ENCODE results near the gene CEP76. TPM values are rescaled to one million over a fixed set of nuclear protein-coding genes. Genes with fewer than 3 reads are reported as not detected.

Gene CEP76
- polyA plus RNA-seq, 3 donors, result 2.7 to 3.4 (median 3.0) TPM

DNA sequence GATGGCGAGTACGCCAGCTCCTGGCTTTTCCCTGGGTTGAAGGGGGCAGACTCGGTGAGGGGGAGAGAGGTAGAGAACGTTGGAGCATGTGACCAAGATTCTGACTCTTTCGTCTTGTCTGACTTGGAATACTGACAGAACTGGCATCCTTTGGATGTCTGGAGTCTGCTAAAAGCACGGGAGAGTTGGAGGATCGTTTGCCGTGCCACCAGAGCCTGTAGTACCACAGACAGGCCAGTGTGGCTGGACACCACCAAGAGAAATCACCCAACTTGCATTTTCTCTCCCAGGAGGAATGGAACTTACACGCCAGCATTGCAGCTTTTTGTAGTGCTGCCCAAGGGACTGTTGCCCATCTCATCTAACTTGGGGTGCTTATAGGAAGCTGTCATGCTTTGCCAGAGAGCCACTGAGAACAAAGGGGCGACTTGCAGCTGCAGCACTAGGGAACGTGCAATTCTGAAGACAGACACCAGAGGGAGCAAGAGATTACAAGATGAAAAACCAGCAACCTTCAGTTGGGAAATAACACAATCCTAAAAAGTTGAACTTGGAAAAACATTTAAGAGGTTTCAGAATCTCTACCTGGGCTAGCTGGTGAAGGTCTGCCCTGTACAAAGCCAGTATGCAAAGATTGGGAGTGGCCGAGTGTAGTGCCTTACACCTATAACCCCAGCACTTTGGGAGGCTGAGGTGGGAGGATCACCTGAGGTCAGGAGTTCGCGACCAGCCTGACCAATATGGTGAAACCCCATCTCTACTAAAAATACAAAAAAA, 24.4 kb upstream of the CEP76 start:
- H3K27ac Mint-ChIP-seq, result peak overlapping the region in 5 of 7 donors; percentile 27 to 83 (median 61)
- no peaks in the 10 kb centered on the region for H3K27me3 ChIP-seq (ENCODE audit: control insufficient read depth in 2 of 2, insufficient read depth in 2 of 2, low read length in 2 of 2)
- no peaks in the 10 kb centered on the region for H3K4me1 ChIP-seq (ENCODE audit: control insufficient read depth in 1 of 2, insufficient read depth in 2 of 2, low read length in 2 of 2)
- peaks cover 0 to 9% (median 3%) of the 10 kb centered on the region in 7 donors for H3K9me3 Mint-ChIP-seq
- peak; percentile 49 to 59 (median 57) for DNase-seq
- H3K27ac ChIP-seq (ENCODE audit: low read depth in 1 of 2, low read length in 2 of 2), result no peak overlapping the region
- H3K9me3 ChIP-seq (replicated peaks in 1 of 2; ENCODE audit: control insufficient read depth in 1 of 2, insufficient read depth in 1 of 2, low read length in 2 of 2), result no peaks in the 10 kb centered on the region
- H4K20me1 ChIP-seq (ENCODE audit: insufficient read depth, low read length), result no peaks in the 10 kb centered on the region
- peaks cover 39 to 49% of the 10 kb centered on the region in 2 donors for H3K36me3 ChIP-seq (replicated peaks in 1 of 2; ENCODE audit: control insufficient read depth in 1 of 2, insufficient read depth in 2 of 2, low read length in 2 of 2)
- H3K4me3 ChIP-seq (replicated peaks in 1 of 3; ENCODE audit: low read depth in 2 of 3, low read length in 3 of 3), result no peak overlapping the region
- intact Hi-C loops (cut with micrococcal nuclease), result loop anchor here (1.0 kb wide), 1 partner anchor 207 kb away; no protein-coding TSS in a partner anchor
- H3K36me3 Mint-ChIP-seq, result peaks cover 39 to 54% of the 10 kb centered on the region in 2 donors
- H2AFZ ChIP-seq (ENCODE audit: insufficient read depth, low read depth, low read length, poor library complexity, severe bottlenecking), result no peak overlapping the region
- no peaks in the 10 kb centered on the region for H3K79me2 ChIP-seq (ENCODE audit: insufficient read depth, low read length)
- H3K9ac ChIP-seq (ENCODE audit: insufficient read depth, low read length, poor library complexity, severe bottlenecking), result no peak overlapping the region
- 28% methylated on average over 5 of the region's 14 CpGs for WGBS (ENCODE audit: insufficient coverage)
- TF ChIP-seq, protein P1, sequence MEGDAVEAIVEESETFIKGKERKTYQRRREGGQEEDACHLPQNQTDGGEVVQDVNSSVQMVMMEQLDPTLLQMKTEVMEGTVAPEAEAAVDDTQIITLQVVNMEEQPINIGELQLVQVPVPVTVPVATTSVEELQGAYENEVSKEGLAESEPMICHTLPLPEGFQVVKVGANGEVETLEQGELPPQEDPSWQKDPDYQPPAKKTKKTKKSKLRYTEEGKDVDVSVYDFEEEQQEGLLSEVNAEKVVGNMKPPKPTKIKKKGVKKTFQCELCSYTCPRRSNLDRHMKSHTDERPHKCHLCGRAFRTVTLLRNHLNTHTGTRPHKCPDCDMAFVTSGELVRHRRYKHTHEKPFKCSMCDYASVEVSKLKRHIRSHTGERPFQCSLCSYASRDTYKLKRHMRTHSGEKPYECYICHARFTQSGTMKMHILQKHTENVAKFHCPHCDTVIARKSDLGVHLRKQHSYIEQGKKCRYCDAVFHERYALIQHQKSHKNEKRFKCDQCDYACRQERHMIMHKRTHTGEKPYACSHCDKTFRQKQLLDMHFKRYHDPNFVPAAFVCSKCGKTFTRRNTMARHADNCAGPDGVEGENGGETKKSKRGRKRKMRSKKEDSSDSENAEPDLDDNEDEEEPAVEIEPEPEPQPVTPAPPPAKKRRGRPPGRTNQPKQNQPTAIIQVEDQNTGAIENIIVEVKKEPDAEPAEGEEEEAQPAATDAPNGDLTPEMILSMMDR (IDR thresholded peaks at IDR 0.05), result peak; percentile 97
- H3K4me2 ChIP-seq (replicated peaks; ENCODE audit: extremely low read depth, low read length, poor library complexity, severe bottlenecking), result no peak overlapping the region
- H3K27me3 Mint-ChIP-seq (ENCODE audit: low read depth in 3 of 3), result peaks cover 0 to 3% (median 0%) of the 10 kb centered on the region in 3 donors
- H3K4me3 Mint-ChIP-seq, result no peak overlapping the region
- H3K4me1 Mint-ChIP-seq, result peaks cover 4% of the 10 kb centered on the region

DNA sequence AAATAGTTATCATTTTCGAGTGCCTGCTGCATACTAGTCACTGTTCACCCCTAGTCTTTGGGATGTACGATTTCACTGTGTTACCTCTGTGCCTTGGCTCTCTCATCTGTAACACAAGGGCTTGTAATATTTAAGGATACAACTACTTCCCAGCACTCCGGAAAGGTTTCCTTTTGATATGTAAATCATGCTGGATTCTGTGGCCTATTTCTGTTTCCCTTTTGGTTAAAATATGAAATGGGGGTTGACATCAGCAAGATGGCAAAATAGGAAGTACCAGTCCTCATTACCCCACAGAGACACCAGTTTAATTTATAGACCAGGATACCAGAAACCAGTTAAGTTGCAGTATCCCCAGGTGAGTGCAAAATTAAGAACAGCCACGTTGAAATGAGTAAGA, 23.8 kb upstream of the CEP76 start:
- TF ChIP-seq, protein P1 (IDR thresholded peaks at IDR 0.05), result no peak
- DNase-seq, result no peak
- H3K27ac Mint-ChIP-seq, result peak overlapping the region in 4 of 7 donors; percentile 9 to 83 (median 60)

More for the DNA sequence above, 23.8 kb upstream of the CEP76 start:
- Mint-ChIP-seq H3K4me1 (peaks cover 4% of the 10 kb centered on the region), H3K27me3 (ENCODE audit: low read depth in 3 of 3) (peaks cover 0 to 3% (median 0%) of the 10 kb centered on the region in 3 donors), H3K4me3 (no peak overlapping the region), H3K36me3 (peaks cover 44 to 60% of the 10 kb centered on the region in 2 donors), H3K9me3 (peaks cover 0 to 9% (median 3%) of the 10 kb centered on the region in 7 donors)
- intact Hi-C loops (cut with micrococcal nuclease), result no loop called here
- no peak overlapping the region for H3K9ac ChIP-seq (ENCODE audit: insufficient read depth, low read length, poor library complexity, severe bottlenecking)
- no peak overlapping the region for H3K4me3 ChIP-seq (replicated peaks in 1 of 3; ENCODE audit: low read depth in 2 of 3, low read length in 3 of 3)
- no CpG with 5 or more reads among the region's 4 CpGs for WGBS (ENCODE audit: insufficient coverage)
- no peak overlapping the region for H3K4me2 ChIP-seq (replicated peaks; ENCODE audit: extremely low read depth, low read length, poor library complexity, severe bottlenecking)
- no peak overlapping the region for H3K27ac ChIP-seq (ENCODE audit: low read depth in 1 of 2, low read length in 2 of 2)
- H3K36me3 ChIP-seq (replicated peaks in 1 of 2; ENCODE audit: control insufficient read depth in 1 of 2, insufficient read depth in 2 of 2, low read length in 2 of 2), result peaks cover 44 to 54% of the 10 kb centered on the region in 2 donors
- H3K9me3 ChIP-seq (replicated peaks in 1 of 2; ENCODE audit: control insufficient read depth in 1 of 2, insufficient read depth in 1 of 2, low read length in 2 of 2), result no peaks in the 10 kb centered on the region
- no peaks in the 10 kb centered on the region for H3K79me2 ChIP-seq (ENCODE audit: insufficient read depth, low read length)
- no peaks in the 10 kb centered on the region for H4K20me1 ChIP-seq (ENCODE audit: insufficient read depth, low read length)
- H3K27me3 ChIP-seq (ENCODE audit: control insufficient read depth in 2 of 2, insufficient read depth in 2 of 2, low read length in 2 of 2), result no peaks in the 10 kb centered on the region
- no peak overlapping the region for H2AFZ ChIP-seq (ENCODE audit: insufficient read depth, low read depth, low read length, poor library complexity, severe bottlenecking)
- H3K4me1 ChIP-seq (ENCODE audit: control insufficient read depth in 1 of 2, insufficient read depth in 2 of 2, low read length in 2 of 2), result no peaks in the 10 kb centered on the region
